Type B pancreatic cell (in vitro differentiated cells): ENCODE data around the gene FBXW4. TPM values are rescaled to one million over a fixed set of nuclear protein-coding genes. Genes with fewer than 3 reads are reported as not detected.

ENCODE experiments used
- DNase-seq: peaks from one replicate; pipeline ENCODE4 v3.0.0; 2021; ENCODE audit warnings: mixed read lengths; ENCODE audit not compliant: unreplicated experiment; ENCODE audit errors: extremely low spot score
- H3K27ac Mint-ChIP-seq: 2 replicates; pipeline ENCODE4 v1.8.0; 2021; ENCODE audit warnings: mild to moderate bottlenecking, mixed read lengths
- H3K27me3 Mint-ChIP-seq: 2 replicates; pipeline ENCODE4 v1.8.0; 2021; ENCODE audit warnings: mixed read lengths
- H3K36me3 Mint-ChIP-seq: 2 replicates; pipeline ENCODE4 v1.8.0; 2021; ENCODE audit warnings: mixed read lengths
- H3K4me1 Mint-ChIP-seq: one replicate; pipeline ENCODE4 v1.8.0; 2021; ENCODE audit warnings: mixed read lengths; ENCODE audit not compliant: unreplicated experiment
- H3K4me3 Mint-ChIP-seq: 2 replicates; pipeline ENCODE4 v1.8.0; 2021; ENCODE audit warnings: mild to moderate bottlenecking, mixed read lengths
- H3K9me3 Mint-ChIP-seq: 2 replicates; pipeline ENCODE4 v1.8.0; 2021; ENCODE audit warnings: mixed read lengths
- CTCF ChIP-seq: fragments of 200-600 bp; sonication (generic); conservative IDR thresholded peaks from 2 replicates; pipeline ENCODE4 v1.5.0; 2021; ENCODE audit warnings: antibody characterized with exemption, mild to moderate bottlenecking
- total RNA-seq: library from RNA; stranded (reverse); gene quantifications from 2 replicates; pipeline ENCODE4 v1.2.1, GENCODE V29; 2021; ENCODE audit warnings: low replicate concordance

The FBXW4 gene
- total RNA-seq, 1 donor from 2014 or later, result 43.7 TPM

- H3K9me3 Mint-ChIP-seq, result no peaks in the 10 kb centered on the region
- no peak overlapping the region for H3K27ac Mint-ChIP-seq
- peaks cover 17% of the 10 kb centered on the region for H3K36me3 Mint-ChIP-seq
- peaks cover 8% of the 10 kb centered on the region for H3K4me1 Mint-ChIP-seq
- no peaks in the 10 kb centered on the region for H3K27me3 Mint-ChIP-seq
- no peak for TF ChIP-seq CTCF
- no peak overlapping the region for H3K4me3 Mint-ChIP-seq
- no peak for DNase-seq
Measured at GRCh38 chr10:101617824-101618568, 77.0 kb downstream of the FBXW4 start.

- Mint-ChIP-seq H3K9me3 (no peaks in the 10 kb centered on the region), H3K36me3 (peaks cover 13% of the 10 kb centered on the region), H3K4me1 (peaks cover 8% of the 10 kb centered on the region), H3K27ac (peak overlapping the region; percentile 12), H3K4me3 (no peak overlapping the region), H3K27me3 (no peaks in the 10 kb centered on the region)
- TF ChIP-seq CTCF, result peak; percentile 42
- DNase-seq, result no peak
Measured at GRCh38 chr10:101617102-101617823, 77.7 kb downstream of the FBXW4 start.

- TF ChIP-seq CTCF, result no peak
- peaks cover 8% of the 10 kb centered on the region for H3K36me3 Mint-ChIP-seq
- peaks cover 8% of the 10 kb centered on the region for H3K4me1 Mint-ChIP-seq
- no peak overlapping the region for H3K27ac Mint-ChIP-seq
- no peaks in the 10 kb centered on the region for H3K27me3 Mint-ChIP-seq
- H3K4me3 Mint-ChIP-seq, result no peak overlapping the region
- H3K9me3 Mint-ChIP-seq, result no peaks in the 10 kb centered on the region
- DNase-seq, result no peak
Measured at GRCh38 chr10:101616415-101617101, 78.4 kb downstream of the FBXW4 start.

- Mint-ChIP-seq H3K27ac (no peak overlapping the region), H3K4me3 (no peak overlapping the region), H3K36me3 (peaks cover 8% of the 10 kb centered on the region), H3K9me3 (no peaks in the 10 kb centered on the region), H3K4me1 (peaks cover 8% of the 10 kb centered on the region), H3K27me3 (no peaks in the 10 kb centered on the region)
- no peak for DNase-seq
- no peak for TF ChIP-seq CTCF
Measured at GRCh38 chr10:101615525-101616116, 79.3 kb downstream of the FBXW4 start.

- Mint-ChIP-seq H3K4me3 (no peak overlapping the region), H3K27ac (no peak overlapping the region), H3K4me1 (peaks cover 8% of the 10 kb centered on the region), H3K27me3 (no peaks in the 10 kb centered on the region), H3K36me3 (peaks cover 5% of the 10 kb centered on the region), H3K9me3 (no peaks in the 10 kb centered on the region)
- DNase-seq, result no peak
- TF ChIP-seq CTCF, result peak; percentile 32
Measured at GRCh38 chr10:101614663-101615524, 80.1 kb downstream of the FBXW4 start.
